DND-41 (cell line): Measurements from ENCODE around the gene PPFIBP2.
A peak's percentile ranks its signal among the peaks of the same experiment; 100 is the strongest.

Experiments used
- ATAC-seq: fragments of 200-7000 bp; cut with Tn5 transposase; 3 replicates; pipeline ENCODE4 v1.9.1; 2021; ENCODE audit warnings: low read depth; ENCODE audit not compliant: insufficient read depth
- DNase-seq: peaks from one replicate; pipeline ENCODE4 v3.0.0-alpha.2; 2020
- H2AFZ ChIP-seq: 2 replicates; pipeline ENCODE4 v1.6.0; 2012; ENCODE audit warnings: low read depth, low read length
- H3K27ac ChIP-seq: 2 replicates; pipeline ENCODE4 v1.5.1; 2012; ENCODE audit warnings: low read length, inconsistent platforms
- H3K27me3 ChIP-seq: fragments of 200-600 bp; sonication (generic); 2 replicates; pipeline ENCODE4 v1.6.0; 2012; ENCODE audit warnings: low read length, mild to moderate bottlenecking, inconsistent platforms; ENCODE audit not compliant: insufficient read depth, poor library complexity
- H3K36me3 ChIP-seq: 2 replicates; pipeline ENCODE4 v1.5.1; 2012; ENCODE audit warnings: low read length, inconsistent platforms; ENCODE audit not compliant: insufficient read depth
- H3K4me1 ChIP-seq: 2 replicates; pipeline ENCODE4 v1.5.1; 2012; ENCODE audit warnings: mild to moderate bottlenecking, low read length; ENCODE audit not compliant: insufficient read depth
- H3K4me2 ChIP-seq: 2 replicates; pipeline ENCODE4 v1.6.0; 2012; ENCODE audit warnings: mild to moderate bottlenecking, moderate library complexity, low read length, inconsistent platforms; ENCODE audit not compliant: insufficient read depth
- H3K4me3 ChIP-seq, 2 experiments: fragments of 200-600 bp in 1 of 2; shearing (Covaris generic) in 1 of 2; 2 replicates each; pipeline ENCODE4 v1.5.1; 2012 to 2016; ENCODE audit warnings: inconsistent platforms in 2 of 2, low read length in 2 of 2, mild to moderate bottlenecking in 2 of 2, low read depth in 1 of 2, moderate library complexity in 1 of 2
- H3K79me2 ChIP-seq: 2 replicates; pipeline ENCODE4 v1.6.0; 2012; ENCODE audit warnings: low read length, inconsistent platforms; ENCODE audit not compliant: insufficient read depth
- H3K9ac ChIP-seq: 2 replicates; pipeline ENCODE4 v1.6.0; 2012; ENCODE audit warnings: low read depth, mild to moderate bottlenecking, inconsistent platforms, low read length, moderate library complexity
- H3K9me3 ChIP-seq: 2 replicates; pipeline ENCODE4 v1.5.1; 2012; ENCODE audit warnings: low read length, moderate library complexity, mild to moderate bottlenecking, inconsistent platforms; ENCODE audit not compliant: insufficient read depth, severe bottlenecking
- H4K20me1 ChIP-seq: 2 replicates; pipeline ENCODE4 v1.6.0; 2012; ENCODE audit warnings: low read length; ENCODE audit not compliant: insufficient read depth
- EZH2 ChIP-seq: IDR thresholded peaks from 3 replicates; pipeline ENCODE4 v1.6.1; 2012; ENCODE audit warnings: borderline replicate concordance, low read depth, mild to moderate bottlenecking, moderate library complexity, low read length, inconsistent platforms; ENCODE audit not compliant: severe bottlenecking
- TF ChIP-seq, protein P1 (sequence below): IDR thresholded peaks from 2 replicates; pipeline ENCODE4 v1.5.1; 2012; ENCODE audit warnings: borderline replicate concordance, low read length, moderate library complexity, mild to moderate bottlenecking; ENCODE audit not compliant: poor library complexity, severe bottlenecking; ENCODE audit errors: extremely low read depth

PPFIBP2 gene

DNA sequence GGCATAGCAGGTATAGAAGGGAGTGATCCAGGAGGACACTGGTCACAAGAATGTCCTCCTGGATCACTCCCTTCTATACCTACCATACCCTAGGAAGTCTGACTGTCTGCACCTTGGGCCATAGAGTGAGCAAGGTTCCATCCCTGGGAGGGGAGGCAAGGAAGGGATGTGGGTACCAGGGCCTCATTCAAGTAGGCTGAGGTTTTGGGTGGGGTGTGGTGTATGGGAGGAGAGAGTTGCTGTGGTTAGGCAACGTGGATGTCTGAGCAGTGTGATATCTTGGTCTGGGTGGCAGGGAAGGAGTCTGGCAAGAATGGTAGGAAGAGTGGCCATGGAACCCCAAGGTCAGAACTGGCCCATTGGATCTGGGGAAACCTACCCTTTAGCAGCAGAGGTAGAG, 13.2 kb downstream of the PPFIBP2 start:
- Histone ChIP-seq H3K4me1 (no peaks in the 10 kb centered on the region), H3K27me3 (peaks cover 5% of the 10 kb centered on the region), H3K79me2 (no peaks in the 10 kb centered on the region), H4K20me1 (no peaks in the 10 kb centered on the region), H3K36me3 (no peaks in the 10 kb centered on the region), H3K4me3 (no peak overlapping the region), H3K27ac (no peak overlapping the region), H3K9ac (no peak overlapping the region), H3K9me3 (no peaks in the 10 kb centered on the region), H3K4me2 (no peak overlapping the region), H2AFZ (no peak overlapping the region)
- ATAC-seq (peak; percentile 72), DNase-seq (peak; percentile 15)
- TF ChIP-seq EZH2 = no peak
- TF ChIP-seq, protein P1, sequence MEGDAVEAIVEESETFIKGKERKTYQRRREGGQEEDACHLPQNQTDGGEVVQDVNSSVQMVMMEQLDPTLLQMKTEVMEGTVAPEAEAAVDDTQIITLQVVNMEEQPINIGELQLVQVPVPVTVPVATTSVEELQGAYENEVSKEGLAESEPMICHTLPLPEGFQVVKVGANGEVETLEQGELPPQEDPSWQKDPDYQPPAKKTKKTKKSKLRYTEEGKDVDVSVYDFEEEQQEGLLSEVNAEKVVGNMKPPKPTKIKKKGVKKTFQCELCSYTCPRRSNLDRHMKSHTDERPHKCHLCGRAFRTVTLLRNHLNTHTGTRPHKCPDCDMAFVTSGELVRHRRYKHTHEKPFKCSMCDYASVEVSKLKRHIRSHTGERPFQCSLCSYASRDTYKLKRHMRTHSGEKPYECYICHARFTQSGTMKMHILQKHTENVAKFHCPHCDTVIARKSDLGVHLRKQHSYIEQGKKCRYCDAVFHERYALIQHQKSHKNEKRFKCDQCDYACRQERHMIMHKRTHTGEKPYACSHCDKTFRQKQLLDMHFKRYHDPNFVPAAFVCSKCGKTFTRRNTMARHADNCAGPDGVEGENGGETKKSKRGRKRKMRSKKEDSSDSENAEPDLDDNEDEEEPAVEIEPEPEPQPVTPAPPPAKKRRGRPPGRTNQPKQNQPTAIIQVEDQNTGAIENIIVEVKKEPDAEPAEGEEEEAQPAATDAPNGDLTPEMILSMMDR = no peak

DNA sequence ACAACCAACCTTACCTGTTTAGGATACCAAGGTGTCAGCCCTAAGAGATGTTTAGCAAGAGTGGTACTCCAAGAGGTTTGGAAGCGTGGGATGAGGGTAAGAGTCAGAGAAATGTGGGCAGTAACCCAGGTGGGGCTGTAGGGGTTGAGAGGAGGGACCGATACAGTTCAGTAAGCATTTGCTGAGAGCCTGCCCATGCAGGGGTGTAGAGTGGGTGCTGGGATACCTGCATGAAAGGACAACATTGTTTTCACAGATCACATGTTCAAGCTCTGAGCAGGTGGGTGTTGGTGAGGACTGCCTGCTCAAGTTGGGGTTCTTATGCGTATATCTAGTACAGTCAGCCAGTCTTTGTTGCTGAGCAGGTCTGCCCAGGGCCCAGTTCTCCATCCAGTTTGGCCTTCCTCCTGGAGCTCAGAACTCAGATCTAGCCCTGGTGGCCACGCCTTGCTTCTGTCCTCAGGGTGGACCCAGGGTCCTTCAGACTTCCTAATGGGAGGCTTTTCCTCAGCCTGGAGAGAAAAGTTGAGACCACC, 14.8 kb downstream of the PPFIBP2 start:
- Histone ChIP-seq H3K79me2 (no peaks in the 10 kb centered on the region), H3K4me2 (no peak overlapping the region), H3K9ac (no peak overlapping the region), H2AFZ (no peak overlapping the region), H3K27me3 (peaks cover 5% of the 10 kb centered on the region), H3K9me3 (no peaks in the 10 kb centered on the region), H3K27ac (no peak overlapping the region), H3K4me3 (no peak overlapping the region), H4K20me1 (no peaks in the 10 kb centered on the region), H3K36me3 (no peaks in the 10 kb centered on the region), H3K4me1 (no peaks in the 10 kb centered on the region)
- TF ChIP-seq, protein P1 = no peak
- no peak for TF ChIP-seq EZH2
- no peak for ATAC-seq
- DNase-seq = no peak

DNA sequence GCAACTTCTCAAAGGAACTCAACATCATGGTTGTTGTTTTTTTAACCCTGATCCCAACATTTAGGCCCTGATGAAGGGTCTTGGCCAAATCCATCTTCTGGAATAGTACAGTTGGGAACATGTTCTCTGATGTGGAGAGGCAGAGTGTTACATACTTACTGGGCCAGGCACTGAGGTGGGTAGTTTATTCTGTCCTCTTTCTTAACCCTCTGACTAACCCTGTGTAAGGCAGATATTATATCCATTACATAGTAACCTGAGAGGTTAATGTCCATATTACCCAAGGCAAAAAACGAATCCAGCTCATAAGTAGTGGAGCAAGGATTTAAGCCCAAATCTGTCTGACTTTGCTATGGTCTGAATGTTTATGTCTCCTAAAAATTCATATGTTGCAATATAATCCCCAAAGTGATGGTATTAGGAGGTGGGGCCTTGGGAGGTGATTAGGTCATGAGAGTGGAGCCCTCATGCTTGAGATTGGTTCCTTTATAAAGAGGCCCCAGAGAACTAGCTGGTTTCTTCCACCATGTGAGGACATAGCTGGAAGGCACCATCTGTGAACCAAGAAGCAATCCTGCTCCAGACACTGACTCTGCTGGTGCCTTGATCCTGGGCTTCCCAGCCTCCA, 16.3 kb downstream of the PPFIBP2 start:
- Histone ChIP-seq H3K9me3 (no peaks in the 10 kb centered on the region), H3K36me3 (no peaks in the 10 kb centered on the region), H3K4me3 (no peak overlapping the region), H3K4me2 (no peak overlapping the region), H3K27me3 (peaks cover 5% of the 10 kb centered on the region), H4K20me1 (no peaks in the 10 kb centered on the region), H3K4me1 (no peaks in the 10 kb centered on the region), H3K9ac (no peak overlapping the region), H2AFZ (no peak overlapping the region), H3K27ac (no peak overlapping the region), H3K79me2 (no peaks in the 10 kb centered on the region)
- TF ChIP-seq EZH2 = no peak
- TF ChIP-seq, protein P1 = no peak
- ATAC-seq (no peak), DNase-seq (no peak)

DNA sequence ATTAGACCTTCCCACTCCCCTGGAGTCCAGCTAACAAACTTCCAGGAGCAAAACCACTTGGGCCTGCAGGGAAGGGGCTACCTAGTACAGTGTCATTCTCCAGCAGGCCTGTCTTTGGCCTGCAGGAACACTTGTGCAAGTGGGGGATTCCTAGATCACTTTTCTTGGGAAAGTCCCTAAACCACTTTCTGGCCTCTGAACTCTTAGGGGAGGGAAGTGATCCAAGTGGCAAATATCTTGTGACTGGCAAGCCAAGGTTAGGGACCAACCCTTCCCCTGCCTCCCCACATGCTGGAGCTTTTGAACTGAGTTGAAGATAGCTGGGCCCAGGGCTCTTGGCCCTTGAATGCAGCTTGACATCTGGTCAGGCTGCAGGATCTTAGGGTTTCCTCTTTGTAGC, 17.2 kb downstream of the PPFIBP2 start:
- H2AFZ ChIP-seq = no peak overlapping the region
- H3K79me2 ChIP-seq = no peaks in the 10 kb centered on the region
- H3K9me3 ChIP-seq = no peaks in the 10 kb centered on the region
- H4K20me1 ChIP-seq = no peaks in the 10 kb centered on the region
- H3K4me1 ChIP-seq = no peaks in the 10 kb centered on the region
- H3K4me3 ChIP-seq = no peak overlapping the region
- ATAC-seq (no peak), DNase-seq (no peak)
- H3K27me3 ChIP-seq = peaks cover 5% of the 10 kb centered on the region
- no peak overlapping the region for H3K27ac ChIP-seq
- TF ChIP-seq EZH2 = no peak
- TF ChIP-seq, protein P1 = no peak
- H3K36me3 ChIP-seq = no peaks in the 10 kb centered on the region
- no peak overlapping the region for H3K9ac ChIP-seq
- no peak overlapping the region for H3K4me2 ChIP-seq
